Keratinocyte (primary cell): ENCODE measurements around the gene AP1M1. TPM values are rescaled to one million over a fixed set of nuclear protein-coding genes. Genes with fewer than 3 reads are reported as not detected.

ENCODE experiments used
- DNase-seq: peaks from one replicate; pipeline ENCODE4 v3.0.0-alpha.2; 2011; ENCODE audit warnings: low read depth, missing footprints, low spot score
- FAIRE-seq: peaks from 2 replicates; lab custom pipeline; 2011; peaks lifted over from hg19 to GRCh38; lab: Jason Lieb, UNC
- H2AFZ ChIP-seq: 2 replicates; pipeline ENCODE4 v1.6.0; 2012; ENCODE audit warnings: low read length, control low read depth, inconsistent platforms; ENCODE audit not compliant: control insufficient read depth
- H3K27ac ChIP-seq: 2 replicates; pipeline ENCODE4 v1.5.1; 2011; ENCODE audit warnings: low read length; ENCODE audit not compliant: control insufficient read depth, insufficient read depth
- H3K27me3 ChIP-seq: 3 replicates; pipeline ENCODE4 v1.6.0; 2011; ENCODE audit warnings: low read length; ENCODE audit not compliant: control insufficient read depth, insufficient read depth; ENCODE audit errors: extremely low read depth
- H3K36me3 ChIP-seq, 2 experiments: 2 replicates in 1 of 2; 3 replicates in 1 of 2; pipeline ENCODE4 v1.5.1; 2011; ENCODE audit warnings: low read length in 2 of 2, mild to moderate bottlenecking in 1 of 2; ENCODE audit not compliant: control insufficient read depth in 2 of 2, insufficient read depth in 2 of 2; ENCODE audit errors: extremely low read depth in 1 of 2
- H3K4me1 ChIP-seq: 3 replicates; pipeline ENCODE4 v1.5.1; 2011; ENCODE audit warnings: low read length; ENCODE audit not compliant: control insufficient read depth, insufficient read depth; ENCODE audit errors: extremely low read depth
- H3K4me2 ChIP-seq: 3 replicates; pipeline ENCODE4 v1.6.0; 2011; ENCODE audit warnings: low read depth, low read length; ENCODE audit not compliant: control insufficient read depth, insufficient read depth; ENCODE audit errors: extremely low read depth
- H3K4me3 ChIP-seq, 3 experiments: fragments of 200-600 bp in 1 of 3; sonication (generic) in 1 of 3; 2 replicates in 2 of 3; 3 replicates in 1 of 3; pipeline ENCODE4 v1.5.1; 2011 to 2016; ENCODE audit warnings: low read length in 3 of 3, mild to moderate bottlenecking in 3 of 3, control low read depth in 2 of 3, inconsistent platforms in 1 of 3, low read depth in 1 of 3, mixed read lengths in 1 of 3, mixed run types in 1 of 3, moderate library complexity in 1 of 3; ENCODE audit not compliant: control insufficient read depth in 2 of 3, insufficient read depth in 2 of 3; ENCODE audit errors: extremely low read depth in 1 of 3
- H3K79me2 ChIP-seq: 2 replicates; pipeline ENCODE4 v1.6.0; 2012; ENCODE audit warnings: low read length; ENCODE audit not compliant: control insufficient read depth, insufficient read depth
- H3K9ac ChIP-seq: 3 replicates; pipeline ENCODE4 v1.6.0; 2011; ENCODE audit warnings: low read length; ENCODE audit not compliant: control insufficient read depth, insufficient read depth; ENCODE audit errors: extremely low read depth
- H3K9me1 ChIP-seq: 3 replicates; pipeline ENCODE4 v1.6.0; 2011; ENCODE audit warnings: low read length; ENCODE audit not compliant: control insufficient read depth, insufficient read depth; ENCODE audit errors: extremely low read depth
- H3K9me3 ChIP-seq: 2 replicates; pipeline ENCODE4 v1.5.1; 2012; ENCODE audit warnings: low read depth, low read length; ENCODE audit not compliant: control insufficient read depth
- H4K20me1 ChIP-seq: 3 replicates; pipeline ENCODE4 v1.6.0; 2011; ENCODE audit warnings: low read length; ENCODE audit not compliant: control insufficient read depth, insufficient read depth; ENCODE audit errors: extremely low read depth
- EZH2 ChIP-seq: IDR thresholded peaks from one replicate; pipeline ENCODE4 v1.6.1; 2012; ENCODE audit warnings: inconsistent platforms, mild to moderate bottlenecking, low read length, moderate library complexity
- dilution Hi-C: fragments of 300-500 bp; cut with MboI; formaldehyde crosslinking; loops from one replicate; pipeline ENCODE4 v1.7.0; 2020; ENCODE audit warnings: low sequenced_read_pairs; ENCODE audit not compliant: extremely low pct_ligation_motif_present
- polyA plus RNA-seq, 5 experiments: library from polyadenylated mRNA; depleted of rRNA in 3 of 5; stranded (reverse) in 3 of 5; stranded (forward) in 1 of 5; unstranded in 1 of 5; fragments of >200 nt; gene quantifications; 1 replicate in 1 of 5; 2 replicates in 3 of 5; 3 replicates in 1 of 5; pipeline versions ENCODE4 v1.2.1 to v1.2.3, GENCODE V29; 2011 to 2012; ENCODE audit warnings: missing spikeins in 2 of 5, low read depth in 1 of 5, low replicate concordance in 1 of 5
- TF ChIP-seq, protein P1 (sequence below), 3 experiments: IDR thresholded peaks in 1 of 3; conservative IDR thresholded peaks in 1 of 3; optimal IDR thresholded peaks in 1 of 3; 2 replicates in 2 of 3; 3 replicates in 1 of 3; pipeline versions ENCODE3 to v1.5.1; 2011; ENCODE audit warnings: low read length in 3 of 3, mild to moderate bottlenecking in 3 of 3, moderate library complexity in 2 of 3, control low read depth in 1 of 3, inconsistent platforms in 1 of 3; ENCODE audit not compliant: insufficient read depth in 2 of 3; ENCODE audit errors: extremely low read depth in 1 of 3

Gene AP1M1
- polyA plus RNA-seq, 1 donor (not counting 4 experiments of a cell fraction or from before 2014, with no cell fraction given): 27.7 TPM

GRCh38 chr19:16198370-16198651 lies 600 bp downstream of the AP1M1 start:
- peaks cover 39% of the 10 kb centered on the region for H3K79me2 ChIP-seq
- peak overlapping the region; percentile 77 for H3K9ac ChIP-seq
- peak overlapping the region; percentile 48 for H3K27ac ChIP-seq
- DNase-seq (no peak), FAIRE-seq (no peak)
- peak overlapping the region; percentile 59 for H3K4me2 ChIP-seq
- H3K4me3 ChIP-seq: peak overlapping the region; percentile 78 to 98 (median 86)
- no peak for TF ChIP-seq EZH2
- TF ChIP-seq, protein P1, sequence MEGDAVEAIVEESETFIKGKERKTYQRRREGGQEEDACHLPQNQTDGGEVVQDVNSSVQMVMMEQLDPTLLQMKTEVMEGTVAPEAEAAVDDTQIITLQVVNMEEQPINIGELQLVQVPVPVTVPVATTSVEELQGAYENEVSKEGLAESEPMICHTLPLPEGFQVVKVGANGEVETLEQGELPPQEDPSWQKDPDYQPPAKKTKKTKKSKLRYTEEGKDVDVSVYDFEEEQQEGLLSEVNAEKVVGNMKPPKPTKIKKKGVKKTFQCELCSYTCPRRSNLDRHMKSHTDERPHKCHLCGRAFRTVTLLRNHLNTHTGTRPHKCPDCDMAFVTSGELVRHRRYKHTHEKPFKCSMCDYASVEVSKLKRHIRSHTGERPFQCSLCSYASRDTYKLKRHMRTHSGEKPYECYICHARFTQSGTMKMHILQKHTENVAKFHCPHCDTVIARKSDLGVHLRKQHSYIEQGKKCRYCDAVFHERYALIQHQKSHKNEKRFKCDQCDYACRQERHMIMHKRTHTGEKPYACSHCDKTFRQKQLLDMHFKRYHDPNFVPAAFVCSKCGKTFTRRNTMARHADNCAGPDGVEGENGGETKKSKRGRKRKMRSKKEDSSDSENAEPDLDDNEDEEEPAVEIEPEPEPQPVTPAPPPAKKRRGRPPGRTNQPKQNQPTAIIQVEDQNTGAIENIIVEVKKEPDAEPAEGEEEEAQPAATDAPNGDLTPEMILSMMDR (optimal IDR thresholded peaks at IDR 0.05 in 1 of 3, IDR thresholded peaks at IDR 0.05 in 1 of 3, conservative IDR thresholded peaks at IDR 0.05 in 1 of 3; ENCODE audit: extremely low read depth in 1 of 3, insufficient read depth in 2 of 3, low read length in 3 of 3): no peak
- peaks cover 3% of the 10 kb centered on the region for H3K9me1 ChIP-seq
- peaks cover 2% of the 10 kb centered on the region for H4K20me1 ChIP-seq
- no peaks in the 10 kb centered on the region for H3K9me3 ChIP-seq
- H3K4me1 ChIP-seq: peaks cover 24% of the 10 kb centered on the region
- H3K27me3 ChIP-seq: no peaks in the 10 kb centered on the region
- H2AFZ ChIP-seq: no peak overlapping the region
- H3K36me3 ChIP-seq: peaks cover 15% of the 10 kb centered on the region in 2 experiments
- dilution Hi-C loops: no loop called here

GRCh38 chr19:16199275-16199932 lies 1.7 kb downstream of the AP1M1 start:
- no peak overlapping the region for H3K27ac ChIP-seq
- TF ChIP-seq, protein P1 (optimal IDR thresholded peaks at IDR 0.05 in 1 of 3, IDR thresholded peaks at IDR 0.05 in 1 of 3, conservative IDR thresholded peaks at IDR 0.05 in 1 of 3; ENCODE audit: extremely low read depth in 1 of 3, insufficient read depth in 2 of 3, low read length in 3 of 3): no peak
- no peak for TF ChIP-seq EZH2
- H3K9me3 ChIP-seq: no peaks in the 10 kb centered on the region
- dilution Hi-C loops: no loop called here
- H3K36me3 ChIP-seq: peaks cover 15 to 20% of the 10 kb centered on the region in 2 experiments
- peaks cover 2% of the 10 kb centered on the region for H4K20me1 ChIP-seq
- DNase-seq (no peak), FAIRE-seq (no peak)
- H3K9me1 ChIP-seq: peaks cover 3% of the 10 kb centered on the region
- H3K4me1 ChIP-seq: peaks cover 24% of the 10 kb centered on the region
- peak overlapping the region in 1 of 3 experiments; percentile 9 for H3K4me3 ChIP-seq
- H2AFZ ChIP-seq: no peak overlapping the region
- H3K4me2 ChIP-seq: peak overlapping the region; percentile 59
- H3K9ac ChIP-seq: no peak overlapping the region
- peaks cover 39% of the 10 kb centered on the region for H3K79me2 ChIP-seq
- H3K27me3 ChIP-seq: no peaks in the 10 kb centered on the region
